ENCODE data around the gene RPS6KA4. TPM values are rescaled to one million over a fixed set of nuclear protein-coding genes. Genes with fewer than 3 reads are reported as not detected.
"Not testable (repeated sequence)": the region's sequence is repeated elsewhere in the genome, so short reads cannot be mapped to it uniquely, and the experiment has no call there.

Gene RPS6KA4
- total RNA-seq, 1 experiment from 2014 or later, result 94.2 TPM

DNA sequence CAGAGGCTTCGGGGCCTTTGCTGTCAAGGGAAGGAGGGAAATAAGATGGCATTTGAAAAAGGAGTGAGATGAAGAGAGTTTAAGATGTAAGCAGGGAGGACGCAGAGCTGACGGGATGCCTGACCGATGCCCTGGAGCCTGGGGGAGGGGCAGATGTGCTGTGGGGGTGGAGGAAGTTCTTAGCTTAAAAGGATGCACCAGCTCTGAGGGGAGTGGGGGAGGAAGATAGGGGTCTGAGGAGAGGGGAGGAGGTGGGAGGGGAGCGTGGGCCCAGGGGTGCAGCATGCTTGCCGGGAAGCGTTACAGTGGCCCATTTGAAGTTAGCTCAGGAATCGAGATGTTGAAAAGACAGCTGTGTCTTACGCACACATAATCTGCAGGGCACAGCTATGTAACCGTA is 56.3 kb downstream of the RPS6KA4 start:
- DNase-seq, result no peak
- Histone ChIP-seq H3K4me3 (no peak overlapping the region), H3K36me3 (no peaks in the 10 kb centered on the region), H3K9me3 (no peaks in the 10 kb centered on the region), H3K27me3 (no peaks in the 10 kb centered on the region)

DNA sequence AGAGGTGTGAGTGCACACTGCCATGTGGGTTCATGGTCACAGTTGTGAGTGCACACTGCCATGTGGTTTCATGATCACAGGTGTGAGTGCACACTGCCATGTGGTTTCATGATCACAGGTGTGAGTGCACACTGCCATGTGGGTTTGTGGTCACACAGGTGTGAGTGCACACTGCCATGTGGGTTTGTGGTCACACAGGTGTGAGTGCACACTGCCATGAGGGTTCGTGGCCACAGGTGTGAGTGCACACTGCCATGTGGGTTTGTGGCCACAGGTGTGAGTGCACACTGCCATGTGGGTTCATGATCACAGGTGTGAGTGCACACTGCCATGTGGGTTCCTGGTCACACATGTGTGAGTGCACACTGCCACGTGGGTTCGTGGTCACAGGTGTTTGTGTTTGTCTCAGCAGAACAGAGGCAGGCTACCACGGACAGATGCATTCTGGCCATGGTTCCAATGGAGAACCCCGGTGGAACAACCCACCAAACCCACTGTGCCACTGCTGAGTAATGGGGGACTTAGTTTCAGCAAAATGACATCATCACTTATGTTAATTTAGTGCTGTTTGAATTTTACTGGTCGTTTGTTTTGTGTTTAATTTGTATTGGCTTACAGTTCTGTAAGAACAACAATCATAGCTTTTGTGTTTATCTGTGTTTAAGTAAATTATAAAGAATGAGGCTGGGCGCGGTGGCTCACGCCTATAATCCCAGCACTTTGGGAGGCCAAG is 57.2 kb downstream of the RPS6KA4 start:
- H3K36me3 ChIP-seq, result no peaks in the 10 kb centered on the region
- H3K9me3 ChIP-seq, result peaks cover 5% of the 10 kb centered on the region; the same call in 1 of the 2 replicates
- no peak for DNase-seq
- H3K27me3 ChIP-seq, result no peaks in the 10 kb centered on the region
- no peak overlapping the region for H3K4me3 ChIP-seq

DNA sequence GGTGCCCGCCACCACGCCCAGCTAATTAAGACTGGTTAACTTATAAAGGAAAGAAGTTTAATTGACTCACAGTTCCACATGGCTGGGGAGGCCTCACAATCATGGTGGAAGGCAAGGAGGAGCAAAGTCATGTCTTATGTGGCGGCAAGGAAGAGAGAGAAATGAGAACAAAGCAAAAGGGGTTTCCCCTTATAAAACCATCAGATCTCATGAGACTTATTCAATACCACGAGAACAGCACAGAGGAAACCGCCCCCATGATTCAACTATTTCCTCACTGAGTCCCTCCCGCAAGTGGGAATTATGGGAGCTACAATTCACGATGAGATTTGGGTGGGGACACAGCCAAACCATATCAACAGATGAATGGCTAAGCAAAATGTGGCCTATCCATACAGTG is 59.3 kb downstream of the RPS6KA4 start:
- H3K36me3 ChIP-seq, DNase-seq, H3K4me3 ChIP-seq, H3K27me3 ChIP-seq: not testable (repeated sequence)
- peaks cover 20% of the 10 kb centered on the region for H3K9me3 ChIP-seq

DNA sequence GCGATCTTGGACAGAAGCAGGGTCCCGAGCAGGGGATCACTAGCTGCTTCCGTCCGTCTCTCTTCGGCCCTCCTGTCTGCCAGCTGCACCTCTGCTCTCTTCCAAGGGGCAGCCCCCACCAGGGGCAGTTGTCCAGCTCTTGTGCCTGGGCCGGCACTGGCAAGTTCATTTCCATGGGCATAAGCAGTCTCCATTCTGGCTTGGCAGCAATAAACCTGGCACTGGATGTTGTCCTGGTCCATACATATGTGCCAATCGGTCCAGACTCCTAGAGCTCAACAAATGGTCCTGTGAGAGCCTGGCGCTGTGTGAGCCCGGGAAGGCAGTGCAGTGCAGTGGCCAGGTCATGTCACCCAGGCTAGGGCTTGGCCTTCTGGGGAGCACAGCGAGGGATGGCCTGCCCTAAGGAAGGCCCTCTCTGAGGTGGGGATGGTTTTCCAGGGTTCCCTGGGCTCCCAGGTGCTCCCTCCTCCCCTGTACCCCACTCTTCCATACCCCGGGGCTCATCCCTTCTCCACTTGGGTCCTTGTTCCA is 60.4 kb downstream of the RPS6KA4 start:
- DNase-seq, result no peak
- Histone ChIP-seq H3K4me3 (no peak overlapping the region), H3K9me3 (peaks cover 20% of the 10 kb centered on the region), H3K27me3 (no peaks in the 10 kb centered on the region), H3K36me3 (no peaks in the 10 kb centered on the region)

DNA sequence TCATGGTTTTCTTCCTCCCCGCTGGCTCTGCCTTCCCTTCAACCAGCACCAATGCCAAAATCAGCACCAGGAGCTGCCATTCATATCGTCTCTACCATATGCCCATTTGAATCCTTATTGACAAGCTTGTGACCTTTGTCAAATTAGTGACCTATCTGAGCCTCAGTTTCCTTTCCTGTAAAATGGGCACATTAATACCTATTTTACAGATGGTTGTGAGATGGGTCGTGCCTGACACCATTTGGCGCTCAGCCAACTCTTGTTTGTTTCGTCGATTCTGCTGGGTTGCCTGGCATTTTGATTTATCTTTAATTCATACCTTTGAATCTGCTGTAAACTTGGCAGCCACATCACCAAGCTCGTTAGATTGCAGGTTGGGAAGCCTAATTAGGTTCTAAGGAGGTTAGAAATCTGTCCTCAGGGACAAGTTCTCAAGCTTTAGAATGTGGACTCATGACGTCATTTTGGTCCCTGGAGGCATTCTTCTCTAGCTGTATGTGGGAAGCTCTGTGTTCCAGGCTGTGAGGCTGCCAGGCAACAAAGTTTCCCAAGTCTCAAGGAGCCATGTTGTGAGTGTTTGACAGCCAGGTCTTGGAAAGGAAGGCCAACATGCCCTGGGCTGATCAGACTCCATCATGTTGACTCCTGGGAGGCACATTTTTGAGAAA is 61.0 kb downstream of the RPS6KA4 start:
- no peaks in the 10 kb centered on the region for H3K36me3 ChIP-seq
- no peak overlapping the region for H3K4me3 ChIP-seq
- no peak for DNase-seq
- H3K9me3 ChIP-seq, result peaks cover 20% of the 10 kb centered on the region
- no peaks in the 10 kb centered on the region for H3K27me3 ChIP-seq

Other genes starting within 250 kb of the RPS6KA4 start
- 14.1 and 44.1 TPM in 2 replicates for gene MACROD1, start 193.0 kb upstream of the RPS6KA4 start, total RNA-seq (2014; rRNA removed; shearing (Covaris generic); ENCODE audit: low replicate concordance)
- 254 and 287 TPM in 2 replicates for gene STIP1, start 173.0 kb upstream of the RPS6KA4 start, total RNA-seq (2014; rRNA removed; shearing (Covaris generic); ENCODE audit: low replicate concordance)
- gene FERMT3, start 152.4 kb upstream of the RPS6KA4 start, total RNA-seq (2014; rRNA removed; shearing (Covaris generic); ENCODE audit: low replicate concordance), result not detected in 2 replicates
- 24.6 and 26.3 TPM in 2 replicates for gene TRPT1, start 133.0 kb upstream of the RPS6KA4 start, total RNA-seq (2014; rRNA removed; shearing (Covaris generic); ENCODE audit: low replicate concordance)
- 21.5 and 34.2 TPM in 2 replicates for gene NUDT22, start 132.9 kb upstream of the RPS6KA4 start, total RNA-seq (2014; rRNA removed; shearing (Covaris generic); ENCODE audit: low replicate concordance)
- 1.6 and 3.5 TPM in 2 replicates for gene DNAJC4, start 128.6 kb upstream of the RPS6KA4 start, total RNA-seq (2014; rRNA removed; shearing (Covaris generic); ENCODE audit: low replicate concordance)
- gene VEGFB, start 124.6 kb upstream of the RPS6KA4 start, total RNA-seq (2014; rRNA removed; shearing (Covaris generic); ENCODE audit: low replicate concordance), result 9.3 and 19.0 TPM in 2 replicates
- gene FKBP2, start 118.1 kb upstream of the RPS6KA4 start, total RNA-seq (2014; rRNA removed; shearing (Covaris generic); ENCODE audit: low replicate concordance), result 22.8 and 50.8 TPM in 2 replicates
- 506 and 662 TPM in 2 replicates for gene PPP1R14B, start 112.2 kb upstream of the RPS6KA4 start, total RNA-seq (2014; rRNA removed; shearing (Covaris generic); ENCODE audit: low replicate concordance)
- gene PLCB3, start 107.6 kb upstream of the RPS6KA4 start, total RNA-seq (2014; rRNA removed; shearing (Covaris generic); ENCODE audit: low replicate concordance), result 24.8 and 37.4 TPM in 2 replicates
- 127 and 166 TPM in 2 replicates for gene BAD, start 74.5 kb upstream of the RPS6KA4 start, total RNA-seq (2014; rRNA removed; shearing (Covaris generic); ENCODE audit: low replicate concordance)
- 14.9 and 15.0 TPM in 2 replicates for gene GPR137, start 73.3 kb upstream of the RPS6KA4 start, total RNA-seq (2014; rRNA removed; shearing (Covaris generic); ENCODE audit: low replicate concordance)
- not detected in 2 replicates for gene KCNK4, start 67.9 kb upstream of the RPS6KA4 start, total RNA-seq (2014; rRNA removed; shearing (Covaris generic); ENCODE audit: low replicate concordance)
- gene CATSPERZ, start 58.8 kb upstream of the RPS6KA4 start, total RNA-seq (2014; rRNA removed; shearing (Covaris generic); ENCODE audit: low replicate concordance), result not detected in 2 replicates
- 52.0 and 79.2 TPM in 2 replicates for gene ESRRA, start 53.6 kb upstream of the RPS6KA4 start, total RNA-seq (2014; rRNA removed; shearing (Covaris generic); ENCODE audit: low replicate concordance)
- gene TRMT112, start 41.6 kb upstream of the RPS6KA4 start, total RNA-seq (2014; rRNA removed; shearing (Covaris generic); ENCODE audit: low replicate concordance), result 356 and 508 TPM in 2 replicates
- gene PRDX5, start 41.0 kb upstream of the RPS6KA4 start, total RNA-seq (2014; rRNA removed; shearing (Covaris generic); ENCODE audit: low replicate concordance), result 291 and 333 TPM in 2 replicates
- 1.8 and 3.0 TPM in 2 replicates for gene CCDC88B, start 19.0 kb upstream of the RPS6KA4 start, total RNA-seq (2014; rRNA removed; shearing (Covaris generic); ENCODE audit: low replicate concordance)
- gene SLC22A11, start 196.8 kb downstream of the RPS6KA4 start, total RNA-seq (2014; rRNA removed; shearing (Covaris generic); ENCODE audit: low replicate concordance), result not detected in 2 replicates
- not detected in 2 replicates for gene SLC22A12, start 232.1 kb downstream of the RPS6KA4 start, total RNA-seq (2014; rRNA removed; shearing (Covaris generic); ENCODE audit: low replicate concordance)

Measured in MG63 (cell line).